ENCODE data around the gene ARL2BP.

- TF ChIP-seq CTCF (IDR thresholded peaks at IDR 0.05) = no peak
- TF ChIP-seq POLR2A (IDR thresholded peaks at IDR 0.05) = no peak
- TF ChIP-seq POLR2AphosphoS5 (IDR thresholded peaks at IDR 0.05) = no peak
These were observed 8.4 kb downstream of the ARL2BP start for GRCh38 chr16:57253466-57253865.
